Astrocyte of the cerebellum (primary cell): Measurements from ENCODE around the gene CAMSAP2.

Experiments used
- DNase-seq: peaks from one replicate; pipeline ENCODE4 v3.0.0-alpha.2; 2011; ENCODE audit warnings: low read depth
- H3K4me3 ChIP-seq: 2 replicates; pipeline ENCODE4 v1.5.1; 2011; ENCODE audit warnings: mild to moderate bottlenecking, low read depth, low read length, moderate library complexity
- in situ Hi-C: cut with HindIII; loops from 2 replicates; pipeline ENCODE4 v1.10.0; 2017; ENCODE audit warnings: low sequenced_read_pairs
- TF ChIP-seq, protein P1 (sequence below): IDR thresholded peaks from 2 replicates; pipeline ENCODE4 v1.5.1; 2012; ENCODE audit warnings: low read length, low read depth, moderate library complexity, mild to moderate bottlenecking; ENCODE audit errors: missing control alignments

CAMSAP2 gene

DNA sequence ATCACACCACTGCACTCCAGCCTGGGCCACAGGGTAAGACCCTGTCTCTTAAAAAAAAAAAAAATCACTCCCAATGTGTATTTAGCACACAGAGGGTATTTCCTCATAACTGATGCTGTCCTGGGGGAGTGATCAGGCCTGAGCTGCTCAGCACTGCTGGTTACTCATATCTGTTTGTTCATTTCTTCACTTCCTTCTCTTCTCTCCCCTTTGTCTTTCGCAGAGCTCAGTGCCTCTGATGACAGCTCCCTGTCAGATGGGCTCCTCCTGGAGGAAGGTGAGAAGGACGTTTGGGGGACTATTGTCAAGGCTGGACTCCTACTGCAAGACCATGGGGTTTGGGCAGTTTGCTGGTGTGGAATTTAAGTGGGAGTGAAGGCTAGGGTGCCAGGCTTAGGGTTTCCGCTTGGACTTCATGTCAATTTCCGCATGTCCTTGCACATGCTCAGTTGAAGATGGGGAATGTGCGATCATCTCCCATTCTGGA, 169.0 kb downstream of the CAMSAP2 start:
- no peak for DNase-seq
- in situ Hi-C loops: no loop called here
- TF ChIP-seq, protein P1, sequence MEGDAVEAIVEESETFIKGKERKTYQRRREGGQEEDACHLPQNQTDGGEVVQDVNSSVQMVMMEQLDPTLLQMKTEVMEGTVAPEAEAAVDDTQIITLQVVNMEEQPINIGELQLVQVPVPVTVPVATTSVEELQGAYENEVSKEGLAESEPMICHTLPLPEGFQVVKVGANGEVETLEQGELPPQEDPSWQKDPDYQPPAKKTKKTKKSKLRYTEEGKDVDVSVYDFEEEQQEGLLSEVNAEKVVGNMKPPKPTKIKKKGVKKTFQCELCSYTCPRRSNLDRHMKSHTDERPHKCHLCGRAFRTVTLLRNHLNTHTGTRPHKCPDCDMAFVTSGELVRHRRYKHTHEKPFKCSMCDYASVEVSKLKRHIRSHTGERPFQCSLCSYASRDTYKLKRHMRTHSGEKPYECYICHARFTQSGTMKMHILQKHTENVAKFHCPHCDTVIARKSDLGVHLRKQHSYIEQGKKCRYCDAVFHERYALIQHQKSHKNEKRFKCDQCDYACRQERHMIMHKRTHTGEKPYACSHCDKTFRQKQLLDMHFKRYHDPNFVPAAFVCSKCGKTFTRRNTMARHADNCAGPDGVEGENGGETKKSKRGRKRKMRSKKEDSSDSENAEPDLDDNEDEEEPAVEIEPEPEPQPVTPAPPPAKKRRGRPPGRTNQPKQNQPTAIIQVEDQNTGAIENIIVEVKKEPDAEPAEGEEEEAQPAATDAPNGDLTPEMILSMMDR: no peak
- no peak overlapping the region for H3K4me3 ChIP-seq

DNA sequence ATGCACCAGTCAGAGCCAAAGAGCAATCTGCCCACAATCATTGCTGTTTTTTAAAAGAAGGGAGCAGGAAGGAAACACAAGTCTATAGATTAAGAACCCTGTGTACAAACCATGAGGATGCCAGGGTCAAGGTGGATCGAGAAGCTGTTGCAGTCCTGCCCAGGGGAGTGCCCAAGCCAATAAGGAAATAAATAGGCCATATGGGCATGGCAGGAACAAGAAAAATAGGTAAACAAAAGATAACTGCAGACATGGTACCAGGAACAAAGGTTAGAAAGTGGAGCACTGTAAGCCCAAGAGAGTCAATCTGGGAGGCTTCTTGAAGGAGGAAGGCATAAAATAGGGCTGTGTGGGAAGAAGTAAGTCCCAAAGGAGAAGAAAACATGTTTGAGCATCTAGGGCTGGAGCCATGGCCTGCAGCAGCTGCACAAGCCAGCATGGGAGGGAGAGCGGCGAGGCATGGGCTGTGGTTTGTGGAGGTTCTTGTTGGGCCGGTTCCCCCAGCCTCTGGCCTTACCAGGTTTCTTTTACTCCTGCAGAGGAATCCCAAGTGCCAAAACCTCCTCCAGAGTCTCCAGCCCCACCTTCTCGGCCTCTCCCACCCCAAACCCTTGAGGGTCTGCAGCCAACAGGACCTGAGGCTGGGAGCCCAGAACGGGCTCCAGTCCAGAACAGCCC, 169.6 kb downstream of the CAMSAP2 start:
- no peak for DNase-seq
- no peak overlapping the region for H3K4me3 ChIP-seq
- TF ChIP-seq, protein P1: no peak
- in situ Hi-C loops: no loop called here

DNA sequence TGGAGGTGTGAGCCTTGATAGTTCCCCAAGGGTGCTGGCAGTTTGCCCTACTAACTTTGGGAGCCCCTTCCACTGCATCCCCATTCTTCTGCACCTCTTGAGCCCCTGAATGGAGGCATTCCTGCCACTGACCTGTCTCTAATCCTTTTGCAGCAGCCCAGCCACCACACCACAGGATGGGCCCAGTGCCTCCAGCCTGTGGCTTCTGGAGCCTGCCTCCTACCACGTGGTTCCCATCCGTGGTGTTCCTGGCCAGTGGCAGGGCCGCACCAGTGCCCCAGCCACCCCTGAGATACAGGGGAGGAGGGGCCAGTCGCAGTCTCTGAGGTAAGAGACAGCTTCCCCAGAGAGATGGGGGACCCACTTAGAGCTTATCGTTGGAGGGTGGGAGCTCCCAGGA, 170.4 kb downstream of the CAMSAP2 start:
- TF ChIP-seq, protein P1: no peak
- no peak overlapping the region for H3K4me3 ChIP-seq
- DNase-seq: no peak
- in situ Hi-C loops: no loop called here

DNA sequence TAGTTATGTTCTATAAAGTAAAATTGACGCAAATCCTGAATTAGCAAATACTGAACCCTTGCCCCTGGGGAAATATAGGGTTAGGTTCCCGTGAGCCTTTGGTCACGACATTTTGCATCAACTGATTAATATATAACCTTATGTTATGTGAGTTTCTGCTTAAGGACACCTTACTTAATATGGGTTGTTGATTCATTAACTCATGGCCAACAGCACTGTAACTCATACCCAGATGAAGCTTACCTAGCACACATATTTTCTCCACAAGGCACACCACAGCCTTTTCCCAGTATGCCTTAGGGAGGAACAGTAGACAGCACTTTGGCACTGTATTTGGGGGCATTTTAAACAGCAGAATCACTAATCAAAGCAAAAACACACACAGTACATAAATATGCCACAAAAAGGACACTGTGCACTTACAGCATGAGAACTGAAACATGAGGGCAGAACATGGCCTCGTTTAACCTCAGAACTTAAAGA, 171.1 kb downstream of the CAMSAP2 start:
- no peak for DNase-seq
- H3K4me3 ChIP-seq: no peak overlapping the region
- in situ Hi-C loops: no loop called here
- TF ChIP-seq, protein P1: no peak
